ENCODE measurements around the gene LSM14A.

GRCh38 chr19:34155686-34156085 is 16.6 kb upstream of the LSM14A start:
- TF ChIP-seq CTCF (IDR thresholded peaks at IDR 0.05) = no peak
- TF ChIP-seq POLR2A (IDR thresholded peaks at IDR 0.05) = no peak

Data from lower leg skin (tissue), 3 donors.